ENCODE measurements around the gene DHRSX.
"Not testable (repeated sequence)": the region's sequence is repeated elsewhere in the genome, so short reads cannot be mapped to it uniquely, and the experiment has no call there.

The DHRSX gene

GRCh38 chrX:2301901-2302300 lies 198.9 kb downstream of the DHRSX start:
- DNase-seq, result no peak

DNA sequence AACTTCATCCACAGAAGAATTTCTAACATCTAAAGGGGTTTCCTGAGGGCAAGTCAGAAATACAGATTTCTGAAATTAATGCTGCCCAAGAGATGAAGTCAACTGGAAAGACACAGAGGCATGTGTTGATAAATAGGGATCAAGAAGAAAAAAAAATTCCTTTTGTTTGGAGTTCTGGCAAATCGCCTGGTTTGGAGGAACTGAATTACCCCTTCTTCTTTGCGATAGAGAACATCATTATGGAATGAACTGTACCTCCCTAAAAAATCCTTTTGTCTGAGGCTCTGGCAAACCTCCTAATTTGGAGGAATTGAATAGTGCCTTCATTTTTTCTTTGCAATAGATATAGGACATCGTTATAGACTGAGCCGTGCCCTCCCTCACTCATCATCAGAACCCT lies 200.9 kb downstream of the DHRSX start:
- DNase-seq, result no peak

GRCh38 chrX:2286731-2287130 lies 214.0 kb downstream of the DHRSX start:
- DNase-seq, result no peak

GRCh38 chrX:2284601-2285000 lies 216.2 kb downstream of the DHRSX start:
- no peak for DNase-seq

- DNase-seq, result no peak
These were observed 216.6 kb downstream of the DHRSX start for GRCh38 chrX:2284133-2284532.

DNA sequence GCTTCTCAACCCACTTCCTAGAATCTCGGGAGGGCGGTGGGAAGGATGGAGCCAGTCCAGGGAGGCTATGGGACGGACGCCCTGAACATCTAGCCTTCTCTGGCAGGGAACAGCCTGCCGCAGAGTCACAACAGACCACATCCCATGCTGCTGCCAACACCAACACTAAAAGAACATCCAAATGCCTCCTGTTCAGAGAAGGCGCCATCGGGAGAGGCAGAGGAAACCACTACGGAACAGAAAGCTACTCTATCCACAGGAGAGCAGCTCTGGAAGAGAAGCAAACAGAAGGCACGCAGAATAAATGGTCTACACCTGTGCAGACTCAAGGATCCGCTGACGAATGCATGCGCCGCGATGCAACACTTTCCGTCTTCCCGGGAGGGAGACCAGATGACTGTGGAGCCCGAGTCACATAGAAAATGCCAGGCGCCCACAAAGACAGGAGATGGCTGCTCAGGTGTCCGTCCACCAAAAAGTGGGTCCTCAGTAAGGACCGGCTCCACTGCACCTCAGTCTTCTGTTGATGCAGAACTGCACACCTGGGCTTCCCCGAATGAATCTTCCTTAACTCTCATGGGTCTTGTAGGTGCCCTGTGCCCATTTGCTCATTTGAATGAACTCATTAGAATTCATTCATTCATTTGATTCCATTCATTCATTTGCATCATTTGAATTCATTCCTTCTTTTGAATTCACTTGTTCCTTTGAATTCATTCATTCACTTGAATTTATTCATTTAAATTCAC lies 217.5 kb downstream of the DHRSX start:
- no peak for DNase-seq

GRCh38 chrX:2282490-2283090 lies 218.2 kb downstream of the DHRSX start:
- DNase-seq, result no peak

GRCh38 chrX:2272337-2272736 lies 228.4 kb downstream of the DHRSX start:
- DNase-seq, result no peak

DNA sequence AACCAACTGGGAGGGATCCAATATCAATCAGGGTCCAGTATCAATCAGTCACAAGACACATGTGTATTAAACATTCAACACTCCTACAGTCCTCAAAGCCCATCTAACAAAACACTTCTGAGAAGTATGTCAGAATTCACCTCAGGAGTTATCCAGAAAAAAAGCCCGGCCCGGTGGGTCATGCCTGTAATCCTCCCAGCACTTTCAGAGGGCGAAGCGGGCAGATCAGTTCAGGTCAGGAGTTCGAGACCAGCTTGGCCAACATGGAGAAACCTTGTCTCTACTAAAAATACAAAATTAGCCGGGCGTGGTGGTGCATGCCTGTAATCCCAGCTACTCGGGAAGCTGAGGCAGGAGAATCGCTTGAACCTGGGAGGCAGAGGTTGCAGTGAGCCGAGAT lies 229.2 kb downstream of the DHRSX start:
- not testable (repeated sequence) for DNase-seq

DNA sequence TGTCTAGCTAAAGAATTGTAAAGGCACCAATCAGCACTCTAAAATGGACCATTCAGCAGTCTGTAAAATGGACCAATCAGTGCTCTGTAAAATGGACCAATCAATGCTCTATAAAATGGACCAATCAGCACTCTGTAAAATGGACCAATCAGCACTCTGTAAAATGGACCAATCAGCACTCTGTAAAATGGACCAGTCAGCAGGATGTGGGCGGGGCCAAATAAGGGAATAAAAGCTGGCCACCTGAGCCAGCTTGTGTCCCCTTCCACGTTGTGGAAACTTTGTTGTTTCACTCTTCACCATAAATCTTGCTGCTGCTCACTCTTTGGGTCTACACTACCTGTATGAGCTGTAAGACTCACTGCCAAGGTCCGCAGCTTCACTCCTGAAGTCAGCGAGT lies 230.0 kb downstream of the DHRSX start:
- DNase-seq, result not testable (repeated sequence)

- no peak for DNase-seq
These were observed 232.9 kb downstream of the DHRSX start for GRCh38 chrX:2267890-2268289.

- DNase-seq, result no peak
These were observed 234.1 kb downstream of the DHRSX start for GRCh38 chrX:2266445-2267349.

DNA sequence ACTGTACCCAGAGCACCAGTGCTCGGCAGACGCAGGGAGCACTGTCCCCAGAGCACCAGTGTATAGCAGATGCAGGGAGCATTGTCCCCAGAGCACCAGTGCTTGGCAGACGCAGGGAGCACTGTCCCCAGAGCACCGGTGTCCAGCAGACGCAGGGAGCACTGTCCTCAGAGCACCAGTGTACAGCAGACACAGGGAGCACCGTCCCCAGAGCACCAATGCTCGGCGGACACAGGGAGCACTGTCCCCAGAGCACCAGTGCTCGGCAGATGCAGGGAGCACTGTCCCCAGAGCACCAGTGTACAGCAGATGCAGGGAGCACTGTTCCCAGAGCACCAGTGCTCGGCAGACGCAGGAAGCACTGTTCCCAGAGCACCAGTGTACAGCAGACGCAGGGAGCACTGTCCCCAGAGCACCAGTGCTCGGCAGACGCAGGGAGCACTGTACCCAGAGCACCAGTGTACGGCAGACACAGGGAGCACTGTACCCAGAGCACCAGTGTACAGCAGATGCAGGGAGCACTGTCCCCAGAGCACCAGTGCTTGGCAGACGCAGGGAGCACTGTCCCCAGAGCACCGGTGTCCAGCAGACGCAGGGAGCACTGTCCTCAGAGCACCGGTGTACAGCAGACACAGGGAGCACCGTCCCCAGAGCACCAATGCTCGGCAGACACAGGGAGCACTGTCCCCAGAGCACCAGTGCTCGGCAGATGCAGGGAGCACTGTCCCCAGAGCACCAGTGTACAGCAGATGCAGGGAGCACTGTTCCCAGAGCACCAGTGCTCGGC lies 234.9 kb downstream of the DHRSX start:
- DNase-seq, result not testable (repeated sequence)

- DNase-seq, result no peak
These were observed 236.4 kb downstream of the DHRSX start for GRCh38 chrX:2264179-2265030.

GRCh38 chrX:2263203-2263602 lies 237.6 kb downstream of the DHRSX start:
- DNase-seq, result no peak

- DNase-seq, result no peak
These were observed 238.1 kb downstream of the DHRSX start for GRCh38 chrX:2262668-2263055.

DNA sequence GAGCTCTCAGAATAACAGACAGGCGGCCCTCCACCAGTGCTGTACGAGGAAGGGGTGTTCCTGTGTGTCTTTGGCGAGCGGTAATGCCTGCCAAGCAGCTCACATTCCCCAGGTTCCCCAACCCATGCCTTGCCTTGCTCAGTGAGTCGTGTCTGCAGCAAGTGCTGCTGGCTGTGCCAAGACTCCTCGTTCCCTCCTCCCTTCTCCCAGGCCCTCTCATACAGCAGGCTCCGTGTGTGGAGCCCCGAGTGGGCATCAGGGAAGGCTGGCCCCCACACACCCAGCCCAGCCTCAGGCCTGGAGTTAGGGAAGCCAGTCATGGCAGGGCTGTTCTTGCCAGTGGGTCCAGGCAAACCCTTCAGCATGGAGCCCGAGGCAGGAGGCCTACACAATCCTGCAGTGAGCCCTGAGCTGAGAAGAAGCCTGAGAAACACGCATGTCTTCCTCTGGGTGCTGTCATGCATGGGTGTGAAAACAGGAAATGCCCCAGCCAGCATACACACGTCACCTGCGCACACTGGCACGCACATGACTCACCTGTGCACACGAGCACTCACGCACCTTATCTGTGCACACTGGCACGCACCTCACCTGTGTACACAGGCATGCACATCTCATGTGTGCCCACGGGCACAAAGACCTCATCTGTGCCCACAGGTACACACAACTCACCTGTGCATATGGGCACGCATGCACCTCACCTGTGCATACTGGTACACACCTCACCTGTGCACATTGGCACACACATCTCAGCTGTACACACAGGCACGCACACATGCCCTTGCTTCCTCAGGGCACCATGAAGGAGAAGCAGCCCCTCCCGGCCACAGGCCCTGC lies 238.7 kb downstream of the DHRSX start:
- DNase-seq, result no peak

DNA sequence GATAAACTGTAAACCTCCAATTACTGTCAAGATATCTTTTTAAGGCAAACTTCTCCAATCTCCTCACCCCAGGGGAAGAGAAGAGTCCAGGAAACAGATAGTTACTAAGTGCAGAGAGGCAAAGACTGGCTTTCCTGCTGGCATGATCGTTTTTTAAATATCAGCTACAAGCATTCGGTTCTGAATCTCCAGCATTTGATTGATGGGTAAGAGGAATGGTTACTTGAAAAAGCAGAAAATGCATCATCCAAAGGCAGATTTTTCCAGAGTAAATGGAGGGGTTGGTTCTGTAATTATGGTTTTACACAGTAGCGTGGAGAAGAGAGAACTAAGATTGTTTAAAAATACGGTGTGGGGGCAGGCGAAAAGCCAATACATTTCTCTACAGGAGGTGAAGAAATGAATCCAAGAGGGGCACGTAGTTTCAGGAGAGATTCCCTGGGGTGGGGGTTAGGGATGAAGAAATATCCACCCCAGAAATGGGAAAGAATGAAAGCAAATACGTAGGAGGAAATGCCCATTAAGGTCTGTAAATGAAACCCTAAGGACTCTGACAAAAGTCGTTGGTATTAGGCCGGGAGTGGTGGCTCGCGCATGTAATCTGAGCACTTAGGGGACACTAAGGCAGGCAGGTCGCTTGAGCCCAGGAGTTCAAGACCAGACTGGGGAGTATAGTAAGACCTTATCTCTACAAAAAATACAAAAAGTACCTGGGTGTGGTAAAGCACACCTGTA lies 248.3 kb downstream of the DHRSX start:
- DNase-seq, result no peak

DNA sequence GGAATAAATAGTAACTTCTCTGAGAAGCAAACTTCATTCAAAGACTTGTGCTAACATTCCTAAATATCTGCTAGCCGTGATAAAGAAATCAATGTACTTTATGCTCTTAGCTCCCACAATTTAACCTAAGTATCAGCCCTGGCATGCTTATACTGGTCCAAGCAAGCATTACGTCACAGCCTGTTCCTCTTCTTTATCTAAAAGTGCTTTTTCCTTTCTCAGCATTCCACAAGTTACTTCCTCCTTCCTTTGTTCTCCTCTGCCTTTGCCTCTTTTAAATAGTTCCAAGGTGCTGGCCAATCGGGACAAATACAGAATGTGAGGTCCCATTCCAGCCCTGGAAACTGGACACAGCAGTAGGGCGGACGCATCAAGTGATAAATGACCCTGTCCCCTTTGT lies 249.6 kb downstream of the DHRSX start:
- DNase-seq, result no peak

- no peak for DNase-seq
These were observed 256.8 kb downstream of the DHRSX start for GRCh38 chrX:2243913-2244460.
